MCF 10A (cell line): ENCODE measurements around the gene ACOX1. TPM values are rescaled to one million over a fixed set of nuclear protein-coding genes. Genes with fewer than 3 reads are reported as not detected.
"Not testable (repeated sequence)": the region's sequence is repeated elsewhere in the genome, so short reads cannot be mapped to it uniquely, and the experiment has no call there.

ENCODE experiments used
- BruUV-seq: library from RNA; stranded (reverse); fragments of 400-500 nt; replicated peaks from 2 replicates; lab custom pipeline; 2021; lab: Mats Ljungman, UMichigan
- CTCF ChIA-PET: fragments of 300-600 bp; sonication (Branson Sonifier 250); formaldehyde crosslinking; extraction: SDS; loops from one replicate; lab custom pipeline; 2021; ENCODE audit warnings: antibody characterized with exemption, inconsistent platforms; lab: Yijun Ruan, JAX
- POLR2A ChIA-PET: fragments of 300-600, 350-650 bp; sonication (Branson Sonifier 250); formaldehyde crosslinking; extraction: SDS; loops from one replicate; lab custom pipeline; 2020; ENCODE audit warnings: antibody characterized with exemption, inconsistent platforms; lab: Yijun Ruan, JAX
- DNase-seq: peaks from one replicate; pipeline ENCODE4 v3.0.0-alpha.2; 2018; ENCODE audit not compliant: unreplicated experiment
- H3K27ac Mint-ChIP-seq: one replicate; pipeline ENCODE4 v1.8.0; 2022; ENCODE audit warnings: mild to moderate bottlenecking, low read depth, mixed read lengths; ENCODE audit not compliant: unreplicated experiment
- H3K27me3 Mint-ChIP-seq: one replicate; pipeline ENCODE4 v1.8.0; 2022; ENCODE audit warnings: mixed read lengths; ENCODE audit not compliant: insufficient read depth, unreplicated experiment
- H3K36me3 Mint-ChIP-seq: one replicate; pipeline ENCODE4 v1.8.0; 2022; ENCODE audit warnings: mild to moderate bottlenecking, moderate library complexity, mixed read lengths; ENCODE audit not compliant: insufficient read depth, unreplicated experiment
- H3K4me1 Mint-ChIP-seq: one replicate; pipeline ENCODE4 v1.8.0; 2022; ENCODE audit warnings: mixed read lengths; ENCODE audit not compliant: insufficient read depth, unreplicated experiment
- H3K4me3 Mint-ChIP-seq: one replicate; pipeline ENCODE4 v1.8.0; 2022; ENCODE audit warnings: mild to moderate bottlenecking, moderate library complexity, mixed read lengths; ENCODE audit not compliant: unreplicated experiment
- H3K9me3 Mint-ChIP-seq: one replicate; pipeline ENCODE4 v1.8.0; 2022; ENCODE audit warnings: mixed read lengths; ENCODE audit not compliant: unreplicated experiment
- CTCF ChIP-seq: fragments of 200-600 bp; IDR thresholded peaks from one replicate; pipeline ENCODE4 v1.8.0; 2022; ENCODE audit warnings: antibody characterized with exemption, mild to moderate bottlenecking; ENCODE audit not compliant: unreplicated experiment
- intact Hi-C: fragments of 100-400 bp; cut with micrococcal nuclease; formaldehyde crosslinking; loops from 2 replicates; pipeline ENCODE4 v1.14.1; 2022
- total RNA-seq: library from RNA; stranded (reverse); gene quantifications from 2 replicates; pipeline ENCODE4 v1.2.3, GENCODE V29; 2022

ACOX1 gene
- total RNA-seq, 1 experiment from 2014 or later = 23.4 TPM

- intact Hi-C loops = no loop called here
- H3K27ac Mint-ChIP-seq = no peak overlapping the region
- no peak for TF ChIP-seq CTCF
- peaks cover 45% of the 10 kb centered on the region for H3K36me3 Mint-ChIP-seq
- H3K4me3 Mint-ChIP-seq = no peak overlapping the region
- CTCF ChIA-PET = no interaction called here
- no TSS peak for BruUV-seq
- POLR2A ChIA-PET = interaction anchor here (0.7 kb wide), 1 partner anchor 352 kb away, joined by 3 read pairs; no protein-coding TSS in a partner anchor
- no peak for DNase-seq
- peaks cover 6% of the 10 kb centered on the region for H3K4me1 Mint-ChIP-seq
- no peaks in the 10 kb centered on the region for H3K27me3 Mint-ChIP-seq
- no peaks in the 10 kb centered on the region for H3K9me3 Mint-ChIP-seq
Observed at GRCh38 chr17:75970626-75971025, 8.3 kb downstream of the ACOX1 start.

GRCh38 chr17:75970011-75970523, 8.9 kb downstream of the ACOX1 start:
- ChIA-PET CTCF (no interaction called here), POLR2A (interaction anchor here (0.7 kb wide), 1 partner anchor 352 kb away, joined by 3 read pairs; no protein-coding TSS in a partner anchor)
- Mint-ChIP-seq H3K9me3 (no peaks in the 10 kb centered on the region), H3K4me3 (no peak overlapping the region), H3K4me1 (peaks cover 4% of the 10 kb centered on the region), H3K27me3 (no peaks in the 10 kb centered on the region), H3K36me3 (peaks cover 45% of the 10 kb centered on the region), H3K27ac (no peak overlapping the region)
- no TSS peak for BruUV-seq
- intact Hi-C loops = no loop called here
- no peak for DNase-seq
- no peak for TF ChIP-seq CTCF

GRCh38 chr17:75969044-75969443, 9.9 kb downstream of the ACOX1 start:
- DNase-seq, CTCF ChIA-PET, intact Hi-C loops, H3K4me1 Mint-ChIP-seq, H3K27me3 Mint-ChIP-seq, POLR2A ChIA-PET, H3K4me3 Mint-ChIP-seq, H3K27ac Mint-ChIP-seq, BruUV-seq, H3K9me3 Mint-ChIP-seq: not testable (repeated sequence)
- peaks cover 42% of the 10 kb centered on the region for H3K36me3 Mint-ChIP-seq

GRCh38 chr17:75965468-75965867, 13.5 kb downstream of the ACOX1 start:
- ChIA-PET CTCF (interaction anchor here (0.7 to 1.0 kb wide), 2 partner anchors 48 to 70 kb away, joined by 3 to 4 read pairs; no protein-coding TSS in a partner anchor), POLR2A (interaction anchor here (0.6 to 1.1 kb wide), 2 partner anchors 15 to 25 kb away, joined by 3 to 4 read pairs; no protein-coding TSS in a partner anchor)
- TF ChIP-seq CTCF = no peak
- Mint-ChIP-seq H3K27me3 (no peaks in the 10 kb centered on the region), H3K9me3 (no peaks in the 10 kb centered on the region), H3K27ac (no peak overlapping the region), H3K36me3 (peaks cover 37% of the 10 kb centered on the region), H3K4me1 (no peaks in the 10 kb centered on the region), H3K4me3 (no peak overlapping the region)
- DNase-seq = no peak
- no TSS peak for BruUV-seq
- intact Hi-C loops = no loop called here
